HG02678 (cell line): ENCODE measurements around the gene UNC5C.

ENCODE experiments used
- ATAC-seq: cut with Tn5 transposase; IDR thresholded peaks from one replicate; pipeline ENCODE4 v1.9.1; 2021; ENCODE audit warnings: mild to moderate bottlenecking, moderate library complexity; ENCODE audit not compliant: unreplicated experiment

UNC5C gene

GRCh38 chr4:95524184-95524583, 24.6 kb downstream of the UNC5C start:
- no peak for ATAC-seq

GRCh38 chr4:95522682-95523530, 25.9 kb downstream of the UNC5C start:
- ATAC-seq, result no peak

GRCh38 chr4:95517576-95518345, 31.0 kb downstream of the UNC5C start:
- no peak for ATAC-seq

- no peak for ATAC-seq
These were observed 32.2 kb downstream of the UNC5C start for GRCh38 chr4:95516528-95517017.

GRCh38 chr4:95515589-95515988, 33.2 kb downstream of the UNC5C start:
- no peak for ATAC-seq

- no peak for ATAC-seq
These were observed 35.8 kb downstream of the UNC5C start for GRCh38 chr4:95513022-95513421.

GRCh38 chr4:95511477-95511876, 37.3 kb downstream of the UNC5C start:
- ATAC-seq, result no peak

GRCh38 chr4:95510877-95511276, 37.9 kb downstream of the UNC5C start:
- ATAC-seq, result no peak

GRCh38 chr4:95510145-95510544, 38.6 kb downstream of the UNC5C start:
- no peak for ATAC-seq

- ATAC-seq, result no peak
These were observed 40.4 kb downstream of the UNC5C start for GRCh38 chr4:95508421-95508820.

- ATAC-seq, result no peak
These were observed 41.2 kb downstream of the UNC5C start for GRCh38 chr4:95507561-95507960.

- no peak for ATAC-seq
These were observed 41.6 kb downstream of the UNC5C start for GRCh38 chr4:95507147-95507546.

GRCh38 chr4:95506264-95506663, 42.5 kb downstream of the UNC5C start:
- no peak for ATAC-seq

- ATAC-seq, result no peak
These were observed 43.0 kb downstream of the UNC5C start for GRCh38 chr4:95505799-95506198.

GRCh38 chr4:95505151-95505550, 43.6 kb downstream of the UNC5C start:
- ATAC-seq, result no peak

- ATAC-seq, result no peak
These were observed 44.3 kb downstream of the UNC5C start for GRCh38 chr4:95504501-95504900.

- ATAC-seq, result no peak
These were observed 48.4 kb downstream of the UNC5C start for GRCh38 chr4:95500361-95500760.

GRCh38 chr4:95499291-95499696, 49.5 kb downstream of the UNC5C start:
- no peak for ATAC-seq

- ATAC-seq, result no peak
These were observed 54.6 kb downstream of the UNC5C start for GRCh38 chr4:95494186-95494585.

- ATAC-seq, result no peak
These were observed 70.1 kb downstream of the UNC5C start for GRCh38 chr4:95478679-95479078.

GRCh38 chr4:95476121-95476520, 72.7 kb downstream of the UNC5C start:
- no peak for ATAC-seq

- no peak for ATAC-seq
These were observed 76.2 kb downstream of the UNC5C start for GRCh38 chr4:95472534-95472933.
